K562 (cell line): Measurements from ENCODE around the gene TRIM27. TPM values are rescaled to one million over a fixed set of nuclear protein-coding genes. Genes with fewer than 3 reads are reported as not detected.

Experiments used
- ARHGAP35 ChIP-seq: fragments of 450-650 bp; IDR thresholded peaks from 2 replicates; pipeline ENCODE4 v1.6.1; 2018; ENCODE audit not compliant: partially characterized antibody
- BHLHE40 ChIP-seq: IDR thresholded peaks from 2 replicates; pipeline ENCODE4 v1.6.1; 2011; ENCODE audit warnings: low read length, improper control_type of control experiment
- GMEB1 ChIP-seq: fragments of 250-450 bp; sonication (Bioruptor Pico); IDR thresholded peaks from 2 replicates; pipeline ENCODE4 v1.4.0; 2020; ENCODE audit warnings: mild to moderate bottlenecking
- HLTF ChIP-seq: fragments of 450-650 bp; IDR thresholded peaks from 2 replicates; pipeline ENCODE4 v1.6.1; 2016
- HMGXB4 ChIP-seq: sonication (generic); formaldehyde crosslinking; IDR thresholded peaks from 2 replicates; pipeline ENCODE4 v1.8.1; 2023; ENCODE audit warnings: mild to moderate bottlenecking, missing genetic modification reagents
- KLF1 ChIP-seq: fragments of 450-650 bp; IDR thresholded peaks from 2 replicates; pipeline ENCODE4 v1.6.1; 2016; ENCODE audit warnings: missing genetic modification characterization, missing compliant biosample characterization
- MED1 ChIP-seq: sonication (generic); formaldehyde crosslinking; IDR thresholded peaks from 2 replicates; pipeline ENCODE4 v1.8.1; 2023; ENCODE audit warnings: missing genetic modification reagents, borderline replicate concordance
- MTF1 ChIP-seq: fragments of 250-450 bp; sonication (Bioruptor Pico); IDR thresholded peaks from 2 replicates; pipeline ENCODE4 v1.9.0; 2021; ENCODE audit warnings: moderate library complexity, mild to moderate bottlenecking, inconsistent platforms, borderline replicate concordance
- RBM39 ChIP-seq: fragments of 200-400 bp; formaldehyde crosslinking; optimal IDR thresholded peaks from 2 replicates; pipeline ENCODE3; 2018; ENCODE audit warnings: low read depth, low read length
- SMAD1 ChIP-seq: fragments of 150-350 bp; IDR thresholded peaks from 2 replicates; pipeline ENCODE4 v1.6.1; 2014; ENCODE audit warnings: low read length, low read depth; ENCODE audit not compliant: partially characterized antibody
- SMARCC2 ChIP-seq: fragments of 450-650 bp; IDR thresholded peaks from 2 replicates; pipeline ENCODE4 v1.6.1; 2017; ENCODE audit warnings: antibody characterized with exemption, moderate library complexity, mild to moderate bottlenecking, low read depth
- SUPT5H ChIP-seq: fragments of 450-650 bp; IDR thresholded peaks from 2 replicates; pipeline ENCODE4 v1.6.1; 2016
- TCF7 ChIP-seq: sonication (generic); IDR thresholded peaks from 2 replicates; pipeline ENCODE4 v1.6.1; 2016; ENCODE audit warnings: antibody characterized with exemption, borderline replicate concordance
- TEAD1 ChIP-seq, 2 experiments: fragments of 450-650 bp in 1 of 2; sonication (generic) in 1 of 2; formaldehyde crosslinking; IDR thresholded peaks; 2 replicates each; pipeline versions ENCODE4 v1.4.0 to v1.8.0; 2020 to 2022; ENCODE audit warnings: mild to moderate bottlenecking in 2 of 2, missing genetic modification reagents in 1 of 2
- UBTF ChIP-seq, 2 experiments: IDR thresholded peaks; 2 replicates each; pipeline ENCODE4 v1.6.1; 2012; ENCODE audit warnings: improper control_type of control experiment in 2 of 2, low read depth in 2 of 2, low read length in 2 of 2, borderline replicate concordance in 1 of 2
- ZBTB2 ChIP-seq: fragments of 450-650 bp; IDR thresholded peaks from 2 replicates; pipeline ENCODE4 v1.6.1; 2016; ENCODE audit warnings: antibody characterized with exemption
- ZNF146 ChIP-seq: IDR thresholded peaks from one replicate; pipeline ENCODE4 v1.6.1; 2018; ENCODE audit warnings: missing compliant biosample characterization; ENCODE audit not compliant: unreplicated experiment
- ZNF449 ChIP-seq: fragments of 250-450 bp; sonication (Bioruptor Pico); IDR thresholded peaks from 2 replicates; pipeline ENCODE4 v1.8.0; 2022; ENCODE audit warnings: moderate library complexity, mild to moderate bottlenecking, inconsistent platforms
- ZNF586 ChIP-seq: fragments of 450-650 bp; formaldehyde crosslinking; conservative IDR thresholded peaks from 2 replicates; pipeline ENCODE4 v1.4.0; 2020; ENCODE audit warnings: mild to moderate bottlenecking, moderate library complexity
- ZNF707 ChIP-seq: fragments of 250-450 bp; sonication (Bioruptor Pico); conservative IDR thresholded peaks from 2 replicates; pipeline ENCODE4 v1.8.0; 2022; ENCODE audit warnings: inconsistent platforms, mild to moderate bottlenecking, moderate library complexity
- polyA plus RNA-seq, 8 experiments: library from polyadenylated mRNA; depleted of rRNA in 4 of 8; stranded (reverse) in 5 of 8; unstranded in 3 of 8; fragments of >200 nt; fragmentation: Nextera tagmentation in 2 of 8; fragmentation: Illumina TruSeq in 1 of 8; extraction: Ambion mirVana in 2 of 8; extraction: Trizol in 1 of 8; gene quantifications; 2 replicates each; pipeline versions ENCODE4 v1.2.1 to v1.2.3, GENCODE V29; 2011 to 2014; ENCODE audit warnings: inconsistent platforms in 1 of 8, missing spikeins in 1 of 8
- total RNA-seq, 7 experiments: library from RNA; depleted of rRNA in 6 of 7; stranded (reverse); fragments of >200 nt in 6 of 7; fragmentation: Illumina TruSeq in 2 of 7; extraction: Trizol in 2 of 7; gene quantifications; 2 replicates each; pipeline versions ENCODE4 v1.2.1 to v1.2.3, GENCODE V29; 2011 to 2021; ENCODE audit warnings: low replicate concordance in 1 of 7

Gene TRIM27
- total and polyA plus RNA-seq, 9 of the 15 experiments (the other 6 are each of a cell fraction or from before 2014, with no cell fraction given): 37.7 to 235 (median 122) TPM

- no peak for TF ChIP-seq ZNF586 (CRISPR knock-in tag)
- no peak for TF ChIP-seq SMAD1
- TF ChIP-seq MED1: no peak
- TF ChIP-seq SMARCC2: peak; percentile 78; the same call in 1 of the 2 replicates
- TF ChIP-seq TCF7: no peak
- no peak for TF ChIP-seq ZNF146
- TF ChIP-seq ZBTB2: peak; percentile 80
- TF ChIP-seq HLTF: 0 out of 2 replicates have a peak, but pooled peaks have one; percentile 12
- no peak; the same call in 1 of the 2 replicates for TF ChIP-seq KLF1
- no peak for TF ChIP-seq ARHGAP35
- TF ChIP-seq GMEB1 (CRISPR knock-in tag): no peak
- TF ChIP-seq RBM39: no peak
- peak; percentile 47; the same call in 1 of the 2 replicates for TF ChIP-seq SUPT5H
- TF ChIP-seq ZNF449 (CRISPR knock-in tag): no peak; the same call in 1 of the 2 replicates
- no peak for TF ChIP-seq TEAD1 (CRISPR knock-in tag; IDR thresholded peaks at IDR 0.05)
- TF ChIP-seq BHLHE40: 0 out of 2 replicates have a peak, but pooled peaks have one; percentile 10
- no peak for TF ChIP-seq HMGXB4 (CRISPR knock-in tag)
- no peak for TF ChIP-seq MTF1 (CRISPR knock-in tag)
- TF ChIP-seq ZNF707 (CRISPR knock-in tag): no peak
- TF ChIP-seq UBTF (IDR thresholded peaks at IDR 0.05; ENCODE audit: borderline replicate concordance in 1 of 2, low read depth in 2 of 2, low read length in 2 of 2): no peak
These were observed 37.2 kb upstream of the TRIM27 start (continued) for GRCh38 chr6:28960846-28961500.
